Endothelial cell of umbilical vein (primary cell): ENCODE results near the gene TOPORS. TPM values are rescaled to one million over a fixed set of nuclear protein-coding genes. Genes with fewer than 3 reads are reported as not detected.

ENCODE experiments used
- BruUV-seq: library from RNA; stranded (reverse); fragments of 400-500 nt; replicated peaks from 2 replicates; lab custom pipeline; 2021; lab: Mats Ljungman, UMichigan
- CTCF ChIA-PET: fragments of 300-600, 350-600 bp; sonication (Branson Sonifier 250); formaldehyde crosslinking; loops from one replicate; lab custom pipeline; 2021; ENCODE audit warnings: antibody characterized with exemption, inconsistent platforms; lab: Charles Lee
- POLR2A ChIA-PET: fragments of 300-600, 350-600 bp; sonication (Branson Sonifier 250); formaldehyde crosslinking; loops from one replicate; lab custom pipeline; 2021; ENCODE audit warnings: antibody characterized with exemption, inconsistent platforms; lab: Charles Lee
- DNase-seq: peaks from one replicate; pipeline ENCODE4 v3.0.0-alpha.2; 2011; ENCODE audit warnings: low read depth, low spot score
- FAIRE-seq: peaks from 2 replicates; lab custom pipeline; 2011; peaks lifted over from hg19 to GRCh38; lab: Jason Lieb, UNC
- H2AFZ ChIP-seq: 2 replicates; pipeline ENCODE4 v1.6.0; 2012; ENCODE audit warnings: low read depth, low read length, control low read depth, inconsistent platforms
- H3K27ac ChIP-seq: 2 replicates; pipeline ENCODE4 v1.5.1; 2011; ENCODE audit warnings: low read depth, mild to moderate bottlenecking, control low read depth, low read length, moderate library complexity; ENCODE audit not compliant: insufficient read depth
- H3K27me3 ChIP-seq, 2 experiments: 2 replicates each; pipeline versions ENCODE4 v1.6.0 to v1.6.1; 2011; ENCODE audit warnings: low read length in 2 of 2, mixed read lengths in 1 of 2; ENCODE audit not compliant: control insufficient read depth in 2 of 2, insufficient read depth in 2 of 2
- H3K36me3 ChIP-seq, 2 experiments: 2 replicates in 1 of 2; 3 replicates in 1 of 2; pipeline ENCODE4 v1.5.1; 2011; ENCODE audit warnings: low read length in 2 of 2, mild to moderate bottlenecking in 1 of 2, moderate library complexity in 1 of 2; ENCODE audit not compliant: control insufficient read depth in 2 of 2, insufficient read depth in 2 of 2; ENCODE audit errors: extremely low read depth in 1 of 2
- H3K4me1 ChIP-seq: 3 replicates; pipeline ENCODE4 v1.5.1; 2011; ENCODE audit warnings: mild to moderate bottlenecking, low read length; ENCODE audit not compliant: control insufficient read depth, insufficient read depth; ENCODE audit errors: extremely low read depth
- H3K4me2 ChIP-seq: 2 replicates; pipeline ENCODE4 v1.6.1; 2011; ENCODE audit warnings: low read length, control low read depth, mixed read lengths; ENCODE audit not compliant: insufficient read depth
- H3K4me3 ChIP-seq, 3 experiments: fragments of 200-600 bp in 1 of 3; sonication (generic), shearing (Covaris generic) in 1 of 3; replicated peaks in 1 of 3; 2 replicates each; pipeline ENCODE4 v1.5.1; 2011 to 2016; ENCODE audit warnings: control low read depth in 3 of 3, low read length in 3 of 3, mild to moderate bottlenecking in 2 of 3, inconsistent platforms in 1 of 3, low read depth in 1 of 3, moderate library complexity in 1 of 3; ENCODE audit not compliant: insufficient read depth in 1 of 3
- H3K79me2 ChIP-seq: 2 replicates; pipeline ENCODE4 v1.6.0; 2012; ENCODE audit warnings: low read length, inconsistent platforms; ENCODE audit not compliant: control insufficient read depth, insufficient read depth
- H3K9ac ChIP-seq: replicated peaks from 2 replicates; pipeline ENCODE3; 2011; ENCODE audit warnings: low read length, control low read depth; ENCODE audit not compliant: insufficient read depth; ENCODE audit errors: extremely low read depth
- H3K9me1 ChIP-seq: replicated peaks from 3 replicates; pipeline ENCODE4 v1.6.0; 2011; ENCODE audit warnings: mild to moderate bottlenecking, low read length; ENCODE audit not compliant: control insufficient read depth, insufficient read depth; ENCODE audit errors: extremely low read depth
- H3K9me3 ChIP-seq: replicated peaks from 2 replicates; pipeline ENCODE4 v1.5.1; 2012; ENCODE audit warnings: low read length, inconsistent platforms; ENCODE audit not compliant: control insufficient read depth, insufficient read depth
- H4K20me1 ChIP-seq: replicated peaks from 2 replicates; pipeline ENCODE3; 2011; ENCODE audit warnings: mild to moderate bottlenecking, low read length; ENCODE audit not compliant: control insufficient read depth, insufficient read depth; ENCODE audit errors: extremely low read depth
- CTCF ChIP-seq, 2 donors: IDR thresholded peaks; 1 replicate in 1 of 2; 2 replicates in 1 of 2; pipeline ENCODE4 v1.5.1; 2011; ENCODE audit warnings: low read length in 2 of 2, mild to moderate bottlenecking in 2 of 2, moderate library complexity in 2 of 2, control low read depth in 1 of 2, inconsistent platforms in 1 of 2, low read depth in 1 of 2; ENCODE audit not compliant: insufficient read depth in 1 of 2; ENCODE audit errors: extremely low read depth in 1 of 2
- EZH2 ChIP-seq: IDR thresholded peaks from 2 replicates; pipeline ENCODE4 v1.6.1; 2012; ENCODE audit warnings: borderline replicate concordance, low read depth, mild to moderate bottlenecking, moderate library complexity, low read length, inconsistent platforms; ENCODE audit not compliant: severe bottlenecking
- FOS ChIP-seq: IDR thresholded peaks from 2 replicates; pipeline ENCODE4 v1.6.1; 2011; ENCODE audit warnings: mild to moderate bottlenecking, low read length, moderate library complexity, borderline replicate concordance; ENCODE audit not compliant: insufficient read depth
- GATA2 ChIP-seq: IDR thresholded peaks from 2 replicates; pipeline ENCODE4 v1.7.0; 2011; ENCODE audit warnings: low read depth, mild to moderate bottlenecking, moderate library complexity, mixed read lengths, low read length; ENCODE audit not compliant: insufficient read length, insufficient read depth
- JUN ChIP-seq: IDR thresholded peaks from 2 replicates; pipeline ENCODE4 v1.6.1; 2011; ENCODE audit warnings: borderline replicate concordance, low read depth; ENCODE audit not compliant: insufficient read length, insufficient read depth
- MAX ChIP-seq: IDR thresholded peaks from 2 replicates; pipeline ENCODE4 v1.6.1; 2011; ENCODE audit not compliant: insufficient read depth, insufficient read length
- MYC ChIP-seq: IDR thresholded peaks from one replicate; pipeline ENCODE4 v1.6.1; 2011; ENCODE audit warnings: mild to moderate bottlenecking, low read depth, low read length
- POLR2A ChIP-seq: IDR thresholded peaks from 2 replicates; pipeline ENCODE4 v1.6.1; 2012; ENCODE audit warnings: low read depth, mild to moderate bottlenecking, control low read depth, low read length
- POLR2AphosphoS5 ChIP-seq: IDR thresholded peaks from 2 replicates; pipeline ENCODE4 v1.6.1; 2012; ENCODE audit warnings: low read depth, mild to moderate bottlenecking, control low read depth, low read length, moderate library complexity; ENCODE audit not compliant: insufficient read depth
- dilution Hi-C: fragments of 300-500 bp; cut with MboI; formaldehyde crosslinking; loops from one replicate; pipeline ENCODE4 v1.15.0; 2019; ENCODE audit warnings: low sequenced_read_pairs; ENCODE audit not compliant: extremely low pct_ligation_motif_present
- intact Hi-C: fragments of 100-400 bp; cut with micrococcal nuclease; formaldehyde crosslinking; loops from one replicate; pipeline ENCODE4 v1.10.0; 2022
- polyA plus RNA-seq, 4 experiments: library from polyadenylated mRNA; depleted of rRNA in 3 of 4; stranded (reverse) in 3 of 4; unstranded in 1 of 4; fragments of >200 nt; gene quantifications; 2 replicates each; pipeline versions ENCODE4 v1.2.1 to v1.2.3, GENCODE V29; 2011 to 2012; ENCODE audit warnings: missing spikeins in 1 of 4
- total RNA-seq: library from RNA; stranded (reverse); gene quantifications from 2 replicates; pipeline ENCODE4 v1.2.3, GENCODE V29; 2021

TOPORS gene
- total and polyA plus RNA-seq, 2 donors (not counting 3 experiments of a cell fraction or from before 2014, with no cell fraction given): 6.1 to 16.2 TPM

GRCh38 chr9:32554591-32554990 is 2.2 kb upstream of the TOPORS start:
- H3K9ac ChIP-seq: no peak overlapping the region
- H3K27me3 ChIP-seq: no peaks in the 10 kb centered on the region
- no peak overlapping the region for H3K27ac ChIP-seq
- no peak overlapping the region for H3K4me2 ChIP-seq
- H3K4me1 ChIP-seq: peaks cover 17% of the 10 kb centered on the region
- no peak for FAIRE-seq
- H2AFZ ChIP-seq: no peak overlapping the region
- TF ChIP-seq MYC: no peak
- no peak for TF ChIP-seq POLR2AphosphoS5
- TF ChIP-seq GATA2: no peak
- no peak for TF ChIP-seq JUN
- TF ChIP-seq MAX: no peak
- no peak for TF ChIP-seq EZH2
- no peak for TF ChIP-seq FOS
- no peak for TF ChIP-seq CTCF (IDR thresholded peaks at IDR 0.05; ENCODE audit: extremely low read depth in 1 of 2, insufficient read depth in 1 of 2, low read depth in 1 of 2, low read length in 2 of 2)
- no peak for TF ChIP-seq POLR2A
- no peaks in the 10 kb centered on the region for H3K36me3 ChIP-seq
- H3K79me2 ChIP-seq: peaks cover 25% of the 10 kb centered on the region
- H3K4me3 ChIP-seq: no peak overlapping the region
- dilution Hi-C loops (loop anchor here (25.0 kb wide), 1 partner anchor 167 kb away; the partner anchor contains the start of gene ACO1), intact Hi-C loops (no loop called here)
- no TSS peak for BruUV-seq
- POLR2A ChIA-PET: no interaction called here
- no peaks in the 10 kb centered on the region for H3K9me1 ChIP-seq
- CTCF ChIA-PET: interaction anchor here (1.0 to 4.1 kb wide), 4 partner anchors 17 to 176 kb away, joined by 3 to 22 read pairs (median 4); partner anchors contain the start of gene RIGI
- no peaks in the 10 kb centered on the region for H4K20me1 ChIP-seq
- H3K9me3 ChIP-seq: no peaks in the 10 kb centered on the region
- DNase-seq: no peak
